H1 (cell line): ENCODE measurements around the gene LRRC14B. TPM values are rescaled to one million over a fixed set of nuclear protein-coding genes. Genes with fewer than 3 reads are reported as not detected.

Source experiments
- CTCF ChIA-PET: fragments of 300-600 bp; sonication (Branson Sonifier 250); formaldehyde crosslinking; loops from one replicate; lab custom pipeline; 2021; ENCODE audit not compliant: partially characterized antibody; lab: Charles Lee
- POLR2A ChIA-PET: fragments of 300-600 bp; sonication (Branson Sonifier 250); formaldehyde crosslinking; loops from one replicate; lab custom pipeline; 2021; ENCODE audit warnings: inconsistent platforms; ENCODE audit not compliant: partially characterized antibody; lab: Charles Lee
- DNase-seq, 2 experiments: peaks; one replicate each; pipeline versions ENCODE4 v3.0.0 to v3.0.0-alpha.2; 2010 to 2022; ENCODE audit warnings: low spot score in 2 of 2, low read depth in 1 of 2, mixed read lengths in 1 of 2
- FAIRE-seq: peaks from 2 replicates; lab custom pipeline; 2011; peaks lifted over from hg19 to GRCh38; lab: Jason Lieb, UNC
- H2AFZ ChIP-seq: 2 replicates; pipeline ENCODE4 v1.8.1; 2012; ENCODE audit warnings: low read length, inconsistent platforms
- H2AK5ac ChIP-seq: 2 replicates; pipeline ENCODE4 v1.6.1; 2013; ENCODE audit warnings: low read depth, low read length
- H2BK120ac ChIP-seq: replicated peaks from 2 replicates; pipeline ENCODE3; 2013; ENCODE audit warnings: low read depth, low read length, inconsistent platforms
- H2BK12ac ChIP-seq: 2 replicates; pipeline ENCODE4 v1.6.1; 2013; ENCODE audit warnings: low read depth, low read length
- H2BK15ac ChIP-seq: 2 replicates; pipeline ENCODE4 v1.6.1; 2013; ENCODE audit warnings: low read length
- H2BK20ac ChIP-seq: 2 replicates; pipeline ENCODE4 v1.6.1; 2013; ENCODE audit warnings: low read length
- H2BK5ac ChIP-seq: 2 replicates; pipeline ENCODE4 v1.6.1; 2013; ENCODE audit warnings: low read depth, low read length
- H3K14ac ChIP-seq: 2 replicates; pipeline ENCODE4 v1.6.1; 2013; ENCODE audit warnings: inconsistent platforms; ENCODE audit not compliant: insufficient read length
- H3K18ac ChIP-seq: 2 replicates; pipeline ENCODE4 v1.6.1; 2013; ENCODE audit warnings: low read length; ENCODE audit errors: extremely low read depth
- H3K23ac ChIP-seq: 2 replicates; pipeline ENCODE4 v1.6.1; 2013; ENCODE audit warnings: inconsistent platforms; ENCODE audit not compliant: insufficient read length
- H3K23me2 ChIP-seq: 2 replicates; pipeline ENCODE4 v1.6.1; 2013; ENCODE audit warnings: low read depth, low read length
- H3K27ac ChIP-seq: 2 replicates; pipeline ENCODE4 v1.6.1; 2011; ENCODE audit warnings: low read depth, low read length, inconsistent platforms
- H3K27me3 ChIP-seq, 4 experiments: replicated peaks in 1 of 4; 1 replicate in 1 of 4; 2 replicates in 3 of 4; pipeline versions ENCODE4 v1.6.1 to v1.8.1; 2011 to 2013; ENCODE audit warnings: low read length in 3 of 4, mild to moderate bottlenecking in 3 of 4, inconsistent platforms in 2 of 4, mixed read lengths in 2 of 4, moderate library complexity in 1 of 4; ENCODE audit not compliant: control insufficient read depth in 3 of 4, insufficient read depth in 3 of 4; ENCODE audit errors: extremely low read depth in 1 of 4
- H3K36me3 ChIP-seq, 4 experiments: 2 replicates each; pipeline versions ENCODE4 v1.6.1 to v1.8.1; 2011 to 2013; ENCODE audit warnings: mild to moderate bottlenecking in 4 of 4, low read length in 3 of 4, moderate library complexity in 2 of 4, control low read depth in 1 of 4, inconsistent platforms in 1 of 4; ENCODE audit not compliant: insufficient read depth in 4 of 4, control insufficient read depth in 2 of 4
- H3K4ac ChIP-seq: replicated peaks from 2 replicates; pipeline ENCODE3; 2013; ENCODE audit warnings: low read length, low read depth, mixed read lengths, inconsistent platforms; ENCODE audit not compliant: insufficient read length
- H3K4me1 ChIP-seq, 4 experiments: replicated peaks in 1 of 4; 1 replicate in 1 of 4; 2 replicates in 3 of 4; pipeline versions ENCODE4 v1.6.1 to v1.8.1; 2011 to 2013; ENCODE audit warnings: low read length in 3 of 4, inconsistent platforms in 2 of 4, mixed read lengths in 1 of 4; ENCODE audit not compliant: insufficient read depth in 4 of 4, control insufficient read depth in 3 of 4
- H3K4me2 ChIP-seq, 2 experiments: 2 replicates each; pipeline versions ENCODE4 v1.6.1 to v1.8.1; 2011 to 2013; ENCODE audit warnings: low read depth in 2 of 2, low read length in 2 of 2, control low read depth in 1 of 2, inconsistent platforms in 1 of 2, mild to moderate bottlenecking in 1 of 2; ENCODE audit not compliant: insufficient read depth in 1 of 2
- H3K4me3 ChIP-seq, 4 experiments: fragments of 200-600, 300-600 bp in 1 of 4; sonication (generic), shearing (Covaris generic), sonication (Bioruptor Twin) in 1 of 4; 2 replicates each; pipeline versions ENCODE4 v1.5.1 to v1.8.1; 2011 to 2016; ENCODE audit warnings: low read length in 4 of 4, low read depth in 3 of 4, control low read depth in 2 of 4, inconsistent platforms in 2 of 4, mild to moderate bottlenecking in 2 of 4, mixed read lengths in 1 of 4, moderate library complexity in 1 of 4; ENCODE audit not compliant: insufficient read depth in 2 of 4; ENCODE audit errors: extremely low read depth in 1 of 4
- H3K56ac ChIP-seq: replicated peaks from 2 replicates; pipeline ENCODE3; 2013; ENCODE audit warnings: low read depth, mild to moderate bottlenecking, mixed read lengths, low read length, inconsistent platforms; ENCODE audit not compliant: insufficient read length
- H3K79me1 ChIP-seq: 2 replicates; pipeline ENCODE4 v1.6.1; 2013; ENCODE audit warnings: low read depth, low read length, control low read depth
- H3K79me2 ChIP-seq, 2 experiments: 2 replicates each; pipeline versions ENCODE4 v1.6.1 to v1.8.1; 2012 to 2013; ENCODE audit warnings: low read length in 2 of 2, mild to moderate bottlenecking in 2 of 2, inconsistent platforms in 1 of 2; ENCODE audit not compliant: insufficient read depth in 2 of 2, control insufficient read depth in 1 of 2
- H3K9ac ChIP-seq, 4 experiments: replicated peaks in 1 of 4; 1 replicate in 1 of 4; 2 replicates in 3 of 4; pipeline versions ENCODE4 v1.6.1 to v1.8.1; 2011 to 2013; ENCODE audit warnings: low read depth in 3 of 4, low read length in 3 of 4, control low read depth in 2 of 4, mild to moderate bottlenecking in 2 of 4, moderate library complexity in 2 of 4, inconsistent platforms in 1 of 4; ENCODE audit errors: extremely low read depth in 1 of 4
- H3K9me3 ChIP-seq, 2 experiments: 2 replicates each; pipeline versions ENCODE4 v1.6.1 to v1.8.1; 2012 to 2013; ENCODE audit warnings: mild to moderate bottlenecking in 2 of 2, moderate library complexity in 2 of 2, control low read depth in 1 of 2, inconsistent platforms in 1 of 2, low read depth in 1 of 2, low read length in 1 of 2, mixed read lengths in 1 of 2; ENCODE audit not compliant: insufficient read depth in 2 of 2
- H4K20me1 ChIP-seq, 2 experiments: replicated peaks in 1 of 2; 2 replicates each; pipeline versions ENCODE3 to v1.8.1; 2011 to 2013; ENCODE audit warnings: inconsistent platforms in 2 of 2, low read length in 2 of 2, mild to moderate bottlenecking in 1 of 2; ENCODE audit not compliant: insufficient read depth in 2 of 2, control insufficient read depth in 1 of 2
- H4K5ac ChIP-seq: 2 replicates; pipeline ENCODE4 v1.6.1; 2013; ENCODE audit warnings: low read length, low read depth, mixed read lengths, inconsistent platforms; ENCODE audit not compliant: insufficient read length
- H4K8ac ChIP-seq: 2 replicates; pipeline ENCODE4 v1.8.0; 2013; ENCODE audit warnings: mild to moderate bottlenecking, moderate library complexity, low read length, inconsistent platforms; ENCODE audit not compliant: insufficient read depth; ENCODE audit errors: extremely low read depth
- H4K91ac ChIP-seq: replicated peaks from 2 replicates; pipeline ENCODE3; 2013; ENCODE audit warnings: low read length, mixed read lengths, inconsistent platforms; ENCODE audit not compliant: insufficient read length
- BRCA1 ChIP-seq: IDR thresholded peaks from 2 replicates; pipeline ENCODE4 v1.6.1; 2012; ENCODE audit warnings: low read depth, low read length, improper control_type of control experiment
- CHD1 ChIP-seq: IDR thresholded peaks from 2 replicates; pipeline ENCODE4 v1.6.1; 2012; ENCODE audit warnings: low read depth, low read length, improper control_type of control experiment
- WGBS, 2 experiments: shearing (Covaris generic) in 1 of 2; methylation state at CpG; one replicate each; pipeline versions ENCODE4 v1.1.6 to v1.1.7; 2013 to 2015; ENCODE audit warnings: low lambda C conversion rate in 2 of 2, mixed read lengths in 2 of 2, inconsistent platforms in 1 of 2, low coverage in 1 of 2, missing lambda C conversion rate in 1 of 2; ENCODE audit not compliant: insufficient replicate concordance in 2 of 2, insufficient coverage in 1 of 2, insufficient read length in 1 of 2; ENCODE audit errors: extremely low coverage in 1 of 2, missing lambda C conversion rate in 1 of 2; 5-methylcytosine and 5-hydroxymethylcytosine counted together
- polyA plus RNA-seq, 7 experiments: library from polyadenylated mRNA; depleted of rRNA in 3 of 7; stranded (reverse) in 5 of 7; unstranded in 2 of 7; fragments of >200 nt in 5 of 7; fragments of 200-250 nt in 2 of 7; gene quantifications; 1 replicate in 5 of 7; 2 replicates in 1 of 7; 4 replicates in 1 of 7; pipeline versions ENCODE4 v1.2.1 to v1.2.3, GENCODE V29; 2011 to 2013; ENCODE audit warnings: missing spikeins in 2 of 7, mixed read lengths in 2 of 7
- total RNA-seq: library from RNA; stranded (reverse); fragmentation: NEBNext Ultra II Directional; extraction: Animal tissue kit (Norgen Biotek cat#: 25700); gene quantifications from 2 replicates; pipeline ENCODE4 v1.2.1, GENCODE V29; 2021

Gene LRRC14B
- total and polyA plus RNA-seq, 2 of the 8 experiments (the other 6 are each of a cell fraction or from before 2014, with no cell fraction given), result not detected

DNA sequence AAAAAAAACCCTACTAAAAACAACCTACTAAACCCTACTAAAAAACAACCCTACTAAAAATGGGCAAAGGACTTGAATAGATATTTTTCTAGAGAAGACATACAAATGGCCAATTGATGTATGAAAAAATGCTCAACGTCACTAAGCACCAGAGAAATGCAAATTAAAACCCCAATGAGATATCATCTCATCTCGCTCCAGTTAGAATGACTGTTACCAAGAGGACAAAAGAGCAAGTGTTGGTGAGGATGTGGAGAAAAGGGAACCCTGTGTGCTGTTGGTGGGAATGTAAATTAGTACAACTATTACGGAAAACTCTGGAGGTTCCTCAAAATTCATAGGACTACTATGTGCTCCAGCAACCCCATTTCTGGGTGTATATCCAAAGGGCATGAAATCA, 37.6 kb downstream of the LRRC14B start:
- H3K79me2 ChIP-seq, result no peaks in the 10 kb centered on the region
- WGBS, 2 experiments, result 91% methylated on average over 3 of the region's 3 CpGs; no CpG with 5 or more reads in 1 of the 2 experiments
- no peaks in the 10 kb centered on the region for H3K9me3 ChIP-seq
- H3K4me2 ChIP-seq, result no peak overlapping the region
- DNase-seq (no peak), FAIRE-seq (no peak)
- no peak overlapping the region for H3K9ac ChIP-seq
- H2AK5ac ChIP-seq, result no peak overlapping the region
- no peak overlapping the region for H3K14ac ChIP-seq
- H4K5ac ChIP-seq, result no peak overlapping the region
- no peak overlapping the region for H3K27ac ChIP-seq
- H3K4me1 ChIP-seq, result peaks cover 0 to 2% (median 0%) of the 10 kb centered on the region in 4 experiments; a peak in 1 of 7 replicates
- no peak overlapping the region for H2BK20ac ChIP-seq
- CTCF ChIA-PET, result no interaction called here
- no peak overlapping the region for H2BK5ac ChIP-seq
- no peaks in the 10 kb centered on the region for H3K79me1 ChIP-seq
- POLR2A ChIA-PET, result no interaction called here
- TF ChIP-seq BRCA1, result no peak
- TF ChIP-seq CHD1, result no peak
- H3K4ac ChIP-seq, result no peak overlapping the region
- H2BK12ac ChIP-seq, result no peak overlapping the region
- H4K20me1 ChIP-seq, result peaks cover 3 to 5% of the 10 kb centered on the region in 2 experiments
- no peak overlapping the region for H4K91ac ChIP-seq
- peaks cover 17 to 63% (median 47%) of the 10 kb centered on the region in 4 experiments for H3K36me3 ChIP-seq
- no peak overlapping the region for H3K56ac ChIP-seq
- no peaks in the 10 kb centered on the region for H3K27me3 ChIP-seq
- no peak overlapping the region for H3K23ac ChIP-seq
- H3K18ac ChIP-seq, result no peak overlapping the region
- H3K4me3 ChIP-seq, result no peak overlapping the region
- no peaks in the 10 kb centered on the region for H3K23me2 ChIP-seq
- H2BK120ac ChIP-seq, result no peak overlapping the region
- H2BK15ac ChIP-seq, result no peak overlapping the region
- H4K8ac ChIP-seq, result no peak overlapping the region
- H2AFZ ChIP-seq, result no peak overlapping the region
